Breast epithelium (tissue), 3 donors: Measurements from ENCODE around the gene GPC5.

Experiments
- POLR2A ChIP-seq: fragments of 450-650 bp; IDR thresholded peaks from one replicate; pipeline ENCODE4 v1.6.1; 2016; ENCODE audit warnings: antibody characterized with exemption, mild to moderate bottlenecking, moderate library complexity
- POLR2AphosphoS5 ChIP-seq, 3 donors: sonication (generic); formaldehyde crosslinking; IDR thresholded peaks; one replicate each; pipeline ENCODE4 v1.6.1; 2017; ENCODE audit warnings: antibody characterized with exemption in 3 of 3
- TF ChIP-seq, protein P1 (sequence below), 3 donors: fragments of 450-650 bp; IDR thresholded peaks; one replicate each; pipeline ENCODE4 v1.5.1; 2016 to 2017; ENCODE audit warnings: antibody characterized with exemption in 3 of 3, mild to moderate bottlenecking in 3 of 3, moderate library complexity in 3 of 3

DNA sequence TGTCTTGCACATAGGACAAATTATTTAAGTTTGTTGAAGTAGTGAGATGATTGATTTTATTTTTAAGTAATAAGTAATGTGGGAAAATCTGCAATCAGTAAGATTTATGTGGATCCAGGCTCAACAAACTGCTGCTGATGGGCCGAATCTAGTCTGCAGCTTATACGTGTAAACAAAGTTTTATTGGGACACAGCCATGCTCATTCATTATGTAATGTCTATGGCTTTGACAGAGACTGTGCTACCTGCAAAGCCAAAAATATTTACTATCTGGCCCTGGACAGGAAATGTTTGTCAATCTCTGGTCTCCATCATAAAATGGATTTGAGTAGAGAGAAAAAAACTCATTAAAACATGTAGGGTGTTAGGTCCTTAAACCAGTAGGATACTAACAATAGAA is 728.0 kb downstream of the GPC5 start:
- TF ChIP-seq, protein P1, sequence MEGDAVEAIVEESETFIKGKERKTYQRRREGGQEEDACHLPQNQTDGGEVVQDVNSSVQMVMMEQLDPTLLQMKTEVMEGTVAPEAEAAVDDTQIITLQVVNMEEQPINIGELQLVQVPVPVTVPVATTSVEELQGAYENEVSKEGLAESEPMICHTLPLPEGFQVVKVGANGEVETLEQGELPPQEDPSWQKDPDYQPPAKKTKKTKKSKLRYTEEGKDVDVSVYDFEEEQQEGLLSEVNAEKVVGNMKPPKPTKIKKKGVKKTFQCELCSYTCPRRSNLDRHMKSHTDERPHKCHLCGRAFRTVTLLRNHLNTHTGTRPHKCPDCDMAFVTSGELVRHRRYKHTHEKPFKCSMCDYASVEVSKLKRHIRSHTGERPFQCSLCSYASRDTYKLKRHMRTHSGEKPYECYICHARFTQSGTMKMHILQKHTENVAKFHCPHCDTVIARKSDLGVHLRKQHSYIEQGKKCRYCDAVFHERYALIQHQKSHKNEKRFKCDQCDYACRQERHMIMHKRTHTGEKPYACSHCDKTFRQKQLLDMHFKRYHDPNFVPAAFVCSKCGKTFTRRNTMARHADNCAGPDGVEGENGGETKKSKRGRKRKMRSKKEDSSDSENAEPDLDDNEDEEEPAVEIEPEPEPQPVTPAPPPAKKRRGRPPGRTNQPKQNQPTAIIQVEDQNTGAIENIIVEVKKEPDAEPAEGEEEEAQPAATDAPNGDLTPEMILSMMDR (IDR thresholded peaks at IDR 0.05): no peak
- TF ChIP-seq POLR2AphosphoS5 (IDR thresholded peaks at IDR 0.05) (no peak), POLR2A (no peak)
